Cardiac muscle cell (in vitro differentiated cells and primary cell): ENCODE data around the gene BRD1. TPM values are rescaled to one million over a fixed set of nuclear protein-coding genes. Genes with fewer than 3 reads are reported as not detected.

Experiments used
- DNase-seq, 2 donors: peaks; one replicate each; pipeline versions ENCODE4 v3.0.0 to v3.0.0-alpha.2; 2010 to 2017; ENCODE audit warnings: low read depth in 1 of 2, low spot score in 1 of 2
- H3K27ac ChIP-seq: fragments of 200-600 bp; sonication (generic); 2 replicates; pipeline ENCODE4 v1.5.1; 2016
- H3K27me3 ChIP-seq: fragments of 200-600 bp; sonication (generic); 2 replicates; pipeline ENCODE4 v1.6.0; 2016; ENCODE audit warnings: control low read depth
- H3K36me3 ChIP-seq: fragments of 200-600 bp; sonication (generic); 2 replicates; pipeline ENCODE4 v1.5.1; 2016; ENCODE audit warnings: control low read depth
- H3K4me1 ChIP-seq: fragments of 200-600 bp; sonication (generic); 2 replicates; pipeline ENCODE4 v1.8.1; 2017; ENCODE audit warnings: low read depth, mild to moderate bottlenecking, mixed run types
- H3K4me3 ChIP-seq: fragments of 200-600 bp; sonication (generic); 2 replicates; pipeline ENCODE4 v1.5.1; 2016; ENCODE audit warnings: mild to moderate bottlenecking
- H3K9me3 ChIP-seq: fragments of 200-600 bp; sonication (generic); 2 replicates; pipeline ENCODE4 v1.5.1; 2017; ENCODE audit warnings: low read depth, mild to moderate bottlenecking, control low read depth
- CTCF ChIP-seq: IDR thresholded peaks from 2 replicates; pipeline ENCODE4 v1.5.1; 2012; ENCODE audit warnings: low read depth, mild to moderate bottlenecking, low read length
- polyA plus RNA-seq: library from polyadenylated mRNA; unstranded; fragments of >200 nt; fragmentation: Nextera tagmentation; extraction: Ambion mirVana; gene quantifications from 2 replicates; pipeline ENCODE4 v1.2.1, GENCODE V29; 2016
- total RNA-seq: library from RNA; depleted of rRNA; stranded (reverse); fragments of >200 nt; gene quantifications from 2 replicates; pipeline ENCODE4 v1.2.3, GENCODE V29; 2016

The BRD1 gene
- total and polyA plus RNA-seq, 2 experiments from 2014 or later: 25.8 to 40.9 TPM

- H3K4me1 ChIP-seq: no peaks in the 10 kb centered on the region
These were observed 88.5 kb downstream of the BRD1 start for GRCh38 chr22:49739138-49739537.

GRCh38 chr22:49738566-49738965, 89.1 kb downstream of the BRD1 start:
- Histone ChIP-seq H3K27ac (no peak overlapping the region), H3K36me3 (no peaks in the 10 kb centered on the region), H3K9me3 (no peaks in the 10 kb centered on the region), H3K4me3 (no peak overlapping the region), H3K27me3 (no peaks in the 10 kb centered on the region), H3K4me1 (no peaks in the 10 kb centered on the region)
- TF ChIP-seq CTCF: no peak
- no peak for DNase-seq

More at GRCh38 chr22:49739138-49739537, 88.5 kb downstream of the BRD1 start:
- H3K36me3 ChIP-seq: no peaks in the 10 kb centered on the region
- no peak for DNase-seq
- no peak overlapping the region for H3K4me3 ChIP-seq
- TF ChIP-seq CTCF: no peak
- H3K9me3 ChIP-seq: no peaks in the 10 kb centered on the region
- no peaks in the 10 kb centered on the region for H3K27me3 ChIP-seq
- H3K27ac ChIP-seq: no peak overlapping the region

- H3K27ac ChIP-seq: no peak overlapping the region
- DNase-seq: no peak
- TF ChIP-seq CTCF: no peak
These were observed 89.7 kb downstream of the BRD1 start for GRCh38 chr22:49738006-49738405.

GRCh38 chr22:49737101-49737551, 90.5 kb downstream of the BRD1 start:
- no peak for DNase-seq
- H3K27ac ChIP-seq: no peak overlapping the region
- H3K4me1 ChIP-seq: no peaks in the 10 kb centered on the region
- TF ChIP-seq CTCF: no peak
- H3K9me3 ChIP-seq: no peaks in the 10 kb centered on the region
- H3K36me3 ChIP-seq: no peaks in the 10 kb centered on the region
- H3K4me3 ChIP-seq: no peak overlapping the region
- H3K27me3 ChIP-seq: no peaks in the 10 kb centered on the region

More at GRCh38 chr22:49738006-49738405, 89.7 kb downstream of the BRD1 start:
- Histone ChIP-seq H3K4me3 (no peak overlapping the region), H3K4me1 (no peaks in the 10 kb centered on the region), H3K36me3 (no peaks in the 10 kb centered on the region), H3K27me3 (no peaks in the 10 kb centered on the region), H3K9me3 (no peaks in the 10 kb centered on the region)

GRCh38 chr22:49736538-49736937, 91.1 kb downstream of the BRD1 start:
- Histone ChIP-seq H3K27ac (no peak overlapping the region), H3K4me1 (no peaks in the 10 kb centered on the region), H3K36me3 (no peaks in the 10 kb centered on the region), H3K4me3 (no peak overlapping the region), H3K9me3 (no peaks in the 10 kb centered on the region), H3K27me3 (no peaks in the 10 kb centered on the region)
- no peak for TF ChIP-seq CTCF
- DNase-seq: no peak
